Osteoblast (primary cell): ENCODE measurements around the gene OR6P1. TPM values are rescaled to one million over a fixed set of nuclear protein-coding genes. Genes with fewer than 3 reads are reported as not detected.

ENCODE experiments used
- DNase-seq: peaks from one replicate; pipeline ENCODE4 v3.0.0; 2011; ENCODE audit warnings: low spot score, mixed read lengths; ENCODE audit not compliant: insufficient read length; ENCODE audit errors: missing footprints
- H2AFZ ChIP-seq: 2 replicates; pipeline ENCODE4 v1.6.0; 2011; ENCODE audit warnings: mild to moderate bottlenecking, low read length
- H3K27ac ChIP-seq: 2 replicates; pipeline ENCODE4 v1.5.1; 2011; ENCODE audit warnings: mild to moderate bottlenecking, low read depth, low read length, moderate library complexity
- H3K27me3 ChIP-seq: 2 replicates; pipeline ENCODE4 v1.6.0; 2012; ENCODE audit warnings: mild to moderate bottlenecking, control low read depth, inconsistent platforms, low read length, moderate library complexity; ENCODE audit not compliant: insufficient read depth
- H3K36me3 ChIP-seq: 2 replicates; pipeline ENCODE4 v1.5.1; 2011; ENCODE audit warnings: mild to moderate bottlenecking, low read length, control low read depth, moderate library complexity; ENCODE audit not compliant: insufficient read depth
- H3K4me1 ChIP-seq: 2 replicates; pipeline ENCODE4 v1.5.1; 2011; ENCODE audit warnings: mild to moderate bottlenecking, low read length, control low read depth, moderate library complexity; ENCODE audit not compliant: insufficient read depth
- H3K4me2 ChIP-seq: 2 replicates; pipeline ENCODE4 v1.6.0; 2011; ENCODE audit warnings: mild to moderate bottlenecking, low read length; ENCODE audit not compliant: insufficient read depth
- H3K4me3 ChIP-seq: fragments of 200-600 bp; sonication (generic); 3 replicates; pipeline ENCODE4 v1.5.1; 2012; ENCODE audit warnings: mild to moderate bottlenecking, low read length, inconsistent platforms; ENCODE audit not compliant: insufficient read depth
- H3K79me2 ChIP-seq: 2 replicates; pipeline ENCODE4 v1.6.0; 2012; ENCODE audit warnings: mild to moderate bottlenecking, low read length, control low read depth, inconsistent platforms; ENCODE audit not compliant: insufficient read depth
- H3K9me3 ChIP-seq: 2 replicates; pipeline ENCODE4 v1.5.1; 2011; ENCODE audit warnings: low read depth, low read length, control low read depth
- H4K20me1 ChIP-seq: 2 replicates; pipeline ENCODE4 v1.6.0; 2012; ENCODE audit warnings: mild to moderate bottlenecking, low read length, control low read depth; ENCODE audit not compliant: insufficient read depth
- CTCF ChIP-seq: IDR thresholded peaks from 2 replicates; pipeline ENCODE4 v1.5.1; 2011; ENCODE audit warnings: mild to moderate bottlenecking, low read depth, low read length, moderate library complexity; ENCODE audit errors: extremely low read depth
- total RNA-seq: library from RNA; depleted of rRNA; stranded (reverse); fragments of >200 nt; gene quantifications from 2 replicates; pipeline ENCODE4 v1.2.3, GENCODE V29; 2012

Gene OR6P1
- total RNA-seq, 1 donor: not detected

- TF ChIP-seq CTCF: no peak
- no peaks in the 10 kb centered on the region for H3K4me1 ChIP-seq
- no peak for DNase-seq
- no peaks in the 10 kb centered on the region for H3K36me3 ChIP-seq
- H3K4me3 ChIP-seq: no peak overlapping the region
- H3K27ac ChIP-seq: no peak overlapping the region
- no peaks in the 10 kb centered on the region for H3K79me2 ChIP-seq
- H4K20me1 ChIP-seq: no peaks in the 10 kb centered on the region
- H2AFZ ChIP-seq: no peak overlapping the region
- H3K27me3 ChIP-seq: no peaks in the 10 kb centered on the region
- H3K4me2 ChIP-seq: no peak overlapping the region
- no peaks in the 10 kb centered on the region for H3K9me3 ChIP-seq
These were observed 6.5 kb downstream of the OR6P1 start for GRCh38 chr1:158563853-158564252.

DNA sequence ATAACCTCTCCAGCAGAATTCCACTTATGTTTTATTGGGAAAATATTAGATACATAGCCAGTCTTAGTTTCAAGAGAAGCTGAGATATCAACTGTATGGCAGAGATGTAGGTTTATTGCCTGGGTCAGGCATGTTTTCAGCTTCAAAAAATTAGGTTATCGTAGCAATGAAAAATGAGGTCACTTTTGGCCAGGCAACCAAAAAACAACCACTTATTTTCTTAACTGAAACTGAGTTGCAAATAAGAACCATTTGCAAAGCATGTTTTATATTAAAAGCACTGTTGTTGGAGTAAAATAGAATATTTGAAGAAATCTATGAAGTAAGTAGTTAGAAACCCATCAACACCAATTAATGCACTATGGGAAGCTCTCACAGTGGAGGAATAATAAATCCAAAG is 10.7 kb downstream of the OR6P1 start:
- DNase-seq: no peak
- Histone ChIP-seq H3K4me1 (no peaks in the 10 kb centered on the region), H3K27ac (no peak overlapping the region), H3K4me2 (no peak overlapping the region), H3K27me3 (no peaks in the 10 kb centered on the region), H3K79me2 (no peaks in the 10 kb centered on the region), H2AFZ (no peak overlapping the region), H3K9me3 (no peaks in the 10 kb centered on the region), H4K20me1 (no peaks in the 10 kb centered on the region), H3K4me3 (no peak overlapping the region), H3K36me3 (no peaks in the 10 kb centered on the region)
- TF ChIP-seq CTCF: no peak

GRCh38 chr1:158554352-158554751 is 16.0 kb downstream of the OR6P1 start, which contains the start of gene OR6Y1:
OR6Y1 (minus strand) TSS chr1:158554405; CDS start chr1:158548105, 6,300 bp downstream.
- Histone ChIP-seq H3K4me3 (no peak within 1 kb of the TSS), H3K4me2 (no peak within 1 kb of the TSS), H3K4me1 (no peaks in the 10 kb centered on the region), H3K36me3 (no peaks in the 10 kb centered on the region), H3K27ac (no peak within 1 kb of the TSS), H2AFZ (no peak within 1 kb of the TSS), H4K20me1 (no peaks in the 10 kb centered on the region), H3K9me3 (no peaks in the 10 kb centered on the region), H3K79me2 (no peaks in the 10 kb centered on the region), H3K27me3 (no peaks in the 10 kb centered on the region)
- DNase-seq: no peak
- TF ChIP-seq CTCF: no peak

GRCh38 chr1:158552296-158552695 is 18.1 kb downstream of the OR6P1 start:
- no peak for DNase-seq
- no peak overlapping the region for H3K4me3 ChIP-seq
- H3K27me3 ChIP-seq: no peaks in the 10 kb centered on the region
- no peaks in the 10 kb centered on the region for H3K36me3 ChIP-seq
- no peak overlapping the region for H2AFZ ChIP-seq
- H3K4me1 ChIP-seq: no peaks in the 10 kb centered on the region
- no peak overlapping the region for H3K27ac ChIP-seq
- no peak overlapping the region for H3K4me2 ChIP-seq
- H3K9me3 ChIP-seq: no peaks in the 10 kb centered on the region
- H4K20me1 ChIP-seq: no peaks in the 10 kb centered on the region
- H3K79me2 ChIP-seq: no peaks in the 10 kb centered on the region
- TF ChIP-seq CTCF: no peak
